ENCODE measurements around the gene COL5A1. TPM values are rescaled to one million over a fixed set of nuclear protein-coding genes. Genes with fewer than 3 reads are reported as not detected.

Gene COL5A1
- total RNA-seq, 6 experiments from 2014 or later: 196 to 308 (median 225) TPM

DNA sequence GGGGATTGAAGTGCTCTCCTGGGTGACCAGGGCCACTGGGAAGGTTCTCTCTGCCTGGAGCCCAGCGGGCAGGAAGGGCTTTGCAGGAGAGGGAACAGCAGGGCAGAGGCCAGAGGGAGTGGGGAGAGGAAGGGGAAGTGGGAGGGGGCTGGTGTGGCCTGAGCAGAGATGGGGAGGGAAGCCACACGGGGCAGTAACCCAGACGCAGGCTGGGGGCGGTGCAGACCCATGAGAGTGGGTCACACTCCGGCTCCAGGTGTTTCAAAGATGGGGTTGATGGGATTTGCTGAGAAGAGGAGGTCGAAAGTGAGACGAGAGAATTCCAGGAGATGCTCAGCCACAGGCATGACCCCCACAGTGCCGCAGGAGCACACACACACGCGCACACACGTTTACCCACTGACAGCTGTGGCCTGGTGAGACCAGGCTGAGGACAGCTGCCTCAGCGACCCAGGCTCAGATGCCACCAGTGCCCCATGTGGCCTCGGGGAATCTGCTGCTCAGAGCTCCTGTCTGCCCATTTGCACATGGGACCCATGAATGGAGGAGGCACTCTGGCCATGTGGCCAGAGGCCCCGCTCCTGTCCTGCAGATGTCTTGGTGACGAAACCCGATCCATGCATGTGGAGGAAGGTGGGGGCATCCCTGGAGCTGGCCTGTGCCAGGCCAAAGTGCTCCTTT lies 206.3 kb downstream of the COL5A1 start:
- H3K36me3 Mint-ChIP-seq (ENCODE audit: low read depth): peaks cover 17% of the 10 kb centered on the region
- no peaks in the 10 kb centered on the region for H3K4me1 Mint-ChIP-seq (ENCODE audit: low read depth)
- TF ChIP-seq, protein P1, sequence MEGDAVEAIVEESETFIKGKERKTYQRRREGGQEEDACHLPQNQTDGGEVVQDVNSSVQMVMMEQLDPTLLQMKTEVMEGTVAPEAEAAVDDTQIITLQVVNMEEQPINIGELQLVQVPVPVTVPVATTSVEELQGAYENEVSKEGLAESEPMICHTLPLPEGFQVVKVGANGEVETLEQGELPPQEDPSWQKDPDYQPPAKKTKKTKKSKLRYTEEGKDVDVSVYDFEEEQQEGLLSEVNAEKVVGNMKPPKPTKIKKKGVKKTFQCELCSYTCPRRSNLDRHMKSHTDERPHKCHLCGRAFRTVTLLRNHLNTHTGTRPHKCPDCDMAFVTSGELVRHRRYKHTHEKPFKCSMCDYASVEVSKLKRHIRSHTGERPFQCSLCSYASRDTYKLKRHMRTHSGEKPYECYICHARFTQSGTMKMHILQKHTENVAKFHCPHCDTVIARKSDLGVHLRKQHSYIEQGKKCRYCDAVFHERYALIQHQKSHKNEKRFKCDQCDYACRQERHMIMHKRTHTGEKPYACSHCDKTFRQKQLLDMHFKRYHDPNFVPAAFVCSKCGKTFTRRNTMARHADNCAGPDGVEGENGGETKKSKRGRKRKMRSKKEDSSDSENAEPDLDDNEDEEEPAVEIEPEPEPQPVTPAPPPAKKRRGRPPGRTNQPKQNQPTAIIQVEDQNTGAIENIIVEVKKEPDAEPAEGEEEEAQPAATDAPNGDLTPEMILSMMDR (IDR thresholded peaks at IDR 0.05): no peak
- H3K27me3 Mint-ChIP-seq (ENCODE audit: insufficient read depth): peaks cover 8% of the 10 kb centered on the region
- no peak overlapping the region for H3K27ac Mint-ChIP-seq
- no peaks in the 10 kb centered on the region; the same call in 1 of the 2 replicates for H3K9me3 Mint-ChIP-seq
- H3K4me3 Mint-ChIP-seq: no peak overlapping the region
- no peak for DNase-seq

DNA sequence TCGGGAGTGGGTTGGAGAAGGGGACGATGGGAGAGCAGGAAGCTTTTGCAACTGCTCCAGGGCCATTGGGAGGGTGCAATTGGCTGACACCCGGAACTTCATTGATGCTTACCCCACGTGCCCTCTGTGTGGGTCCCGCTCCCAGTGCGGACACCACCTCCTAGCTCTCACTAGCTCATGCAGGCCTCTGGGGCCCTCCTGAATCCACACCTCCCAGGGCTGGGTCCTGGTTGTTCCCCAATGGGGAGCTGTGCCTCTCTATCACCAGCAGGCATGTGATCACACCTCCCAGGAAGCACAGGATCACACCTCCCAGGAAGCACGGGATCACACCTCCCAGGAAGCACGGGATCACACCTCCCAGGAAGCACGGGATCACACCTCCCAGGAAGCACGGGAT lies 206.9 kb downstream of the COL5A1 start:
- no peaks in the 10 kb centered on the region for H3K4me1 Mint-ChIP-seq (ENCODE audit: low read depth)
- no peak overlapping the region for H3K27ac Mint-ChIP-seq
- no peaks in the 10 kb centered on the region; the same call in 1 of the 2 replicates for H3K9me3 Mint-ChIP-seq
- 0 out of 2 replicates have a peak overlapping the region, but pooled peaks have one; percentile 11 for H3K4me3 Mint-ChIP-seq
- TF ChIP-seq, protein P1 (IDR thresholded peaks at IDR 0.05): no peak
- peaks cover 11% of the 10 kb centered on the region for H3K36me3 Mint-ChIP-seq (ENCODE audit: low read depth)
- no peak for DNase-seq
- peaks cover 2% of the 10 kb centered on the region for H3K27me3 Mint-ChIP-seq (ENCODE audit: insufficient read depth)

DNA sequence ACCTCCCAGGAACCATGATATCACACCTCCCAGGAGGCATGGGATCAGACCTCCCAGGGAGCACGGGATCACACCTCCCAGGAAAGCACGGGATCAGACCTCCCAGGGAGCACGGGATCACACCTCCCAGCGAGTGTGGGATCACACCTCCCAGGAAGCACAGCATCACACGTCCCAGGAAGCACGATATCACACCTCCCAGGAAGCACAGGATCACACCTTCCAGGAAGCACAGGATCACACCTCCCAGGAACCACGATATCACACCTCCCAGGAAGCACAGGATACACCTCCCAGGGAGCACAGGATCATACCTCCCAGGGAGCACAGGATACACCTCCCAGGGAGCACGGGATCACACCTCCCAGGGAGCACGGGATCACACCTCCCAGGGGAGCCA lies 209.0 kb downstream of the COL5A1 start:
- TF ChIP-seq, protein P1 (IDR thresholded peaks at IDR 0.05): no peak
- Mint-ChIP-seq H3K36me3 (ENCODE audit: low read depth) (no peaks in the 10 kb centered on the region), H3K27ac (no peak overlapping the region), H3K27me3 (ENCODE audit: insufficient read depth) (no peaks in the 10 kb centered on the region; the same call in none of the 2 replicates), H3K4me1 (ENCODE audit: low read depth) (no peaks in the 10 kb centered on the region), H3K4me3 (no peak overlapping the region), H3K9me3 (peaks cover 4% of the 10 kb centered on the region; the same call in 1 of the 2 replicates)
- no peak for DNase-seq

DNA sequence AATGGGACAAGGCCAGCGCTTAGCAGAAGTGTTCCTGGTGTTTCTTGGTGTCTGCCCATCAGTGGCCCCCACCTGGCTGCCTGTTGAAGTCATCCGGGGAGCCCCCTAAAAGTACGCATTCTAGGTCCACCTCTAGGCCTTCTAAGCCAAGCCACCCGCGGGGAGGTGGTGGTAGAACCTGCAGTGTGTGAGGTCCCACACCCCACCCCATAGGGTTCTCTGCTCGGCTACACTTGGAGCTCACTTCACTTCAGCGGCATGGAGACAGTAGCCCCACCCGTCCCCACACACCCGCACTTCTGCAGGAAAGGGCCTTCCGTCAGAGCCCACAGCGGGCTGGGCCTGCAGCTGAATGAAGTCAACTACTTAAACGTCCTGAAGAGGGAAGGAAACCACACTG lies 209.4 kb downstream of the COL5A1 start:
- no peak for DNase-seq
- H3K9me3 Mint-ChIP-seq: peaks cover 4% of the 10 kb centered on the region; the same call in 1 of the 2 replicates
- no peak overlapping the region for H3K4me3 Mint-ChIP-seq
- no peaks in the 10 kb centered on the region for H3K4me1 Mint-ChIP-seq (ENCODE audit: low read depth)
- H3K27me3 Mint-ChIP-seq (ENCODE audit: insufficient read depth): no peaks in the 10 kb centered on the region; the same call in none of the 2 replicates
- H3K36me3 Mint-ChIP-seq (ENCODE audit: low read depth): no peaks in the 10 kb centered on the region
- TF ChIP-seq, protein P1 (IDR thresholded peaks at IDR 0.05): no peak
- no peak overlapping the region for H3K27ac Mint-ChIP-seq

DNA sequence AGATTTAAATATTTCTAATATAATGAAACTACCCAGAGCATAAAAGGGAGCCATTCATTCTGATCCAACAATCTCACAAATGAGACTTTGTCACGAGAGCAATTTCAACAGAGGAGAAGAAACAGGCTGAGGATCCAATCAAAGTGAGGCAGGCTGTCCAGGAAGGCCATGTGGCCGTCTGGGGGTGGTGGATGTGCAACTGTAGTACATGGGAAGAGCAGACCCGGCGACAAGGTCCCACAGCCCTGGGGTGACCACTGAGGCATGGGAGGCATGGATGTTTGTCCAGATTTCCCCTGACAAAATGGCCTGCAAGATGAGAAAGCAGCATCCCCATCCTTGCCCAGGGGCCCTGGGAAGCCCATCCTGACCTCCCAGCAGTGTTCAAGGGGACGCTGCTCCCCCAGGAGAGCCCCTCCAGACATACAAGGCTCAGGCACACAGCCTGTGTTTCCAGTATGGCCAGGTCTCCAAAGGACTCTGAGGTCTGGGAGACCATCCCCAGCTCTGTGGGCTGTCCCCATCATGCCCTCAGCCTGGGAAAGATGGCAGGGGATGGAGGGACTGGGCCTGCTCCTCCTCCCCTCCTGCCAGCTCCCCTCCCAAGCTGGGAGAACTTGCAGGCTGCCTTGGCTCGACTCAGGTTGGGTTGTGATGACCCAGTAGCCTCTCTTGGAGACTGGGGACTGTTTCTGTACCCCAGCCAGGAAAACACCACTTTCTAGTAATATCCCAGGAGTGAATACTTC lies 211.5 kb downstream of the COL5A1 start:
- H3K27me3 Mint-ChIP-seq (ENCODE audit: insufficient read depth): peaks cover 13% of the 10 kb centered on the region
- peaks cover 5% of the 10 kb centered on the region; the same call in 1 of the 2 replicates for H3K36me3 Mint-ChIP-seq (ENCODE audit: low read depth)
- peaks cover 15% of the 10 kb centered on the region for H3K9me3 Mint-ChIP-seq
- H3K4me3 Mint-ChIP-seq: no peak overlapping the region
- TF ChIP-seq, protein P1 (IDR thresholded peaks at IDR 0.05): no peak
- DNase-seq: no peak
- no peak overlapping the region; the same call in 1 of the 2 replicates for H3K27ac Mint-ChIP-seq
- H3K4me1 Mint-ChIP-seq (ENCODE audit: low read depth): peaks cover 4% of the 10 kb centered on the region
